Natural killer cell (primary cell): ENCODE data around the gene TUNAR. TPM values are rescaled to one million over a fixed set of nuclear protein-coding genes. Genes with fewer than 3 reads are reported as not detected.

ENCODE experiments used
- ATAC-seq, 3 donors: fragments of 150-1000 bp in 2 of 3; fragments of 200-7000 bp in 1 of 3; cut with Tn5 transposase; 1 replicate in 1 of 3; 2 replicates in 2 of 3; pipeline ENCODE4 v1.10.0; 2021; ENCODE audit warnings: mild to moderate bottlenecking in 2 of 3, moderate library complexity in 2 of 3
- DNase-seq, 2 donors: peaks; one replicate each; pipeline versions ENCODE4 v3.0.0 to v3.0.0-alpha.2; 2013 to 2021; ENCODE audit warnings: mixed read lengths in 1 of 2
- H3K27ac ChIP-seq: one replicate; pipeline ENCODE4 v1.5.1; 2013; ENCODE audit warnings: mild to moderate bottlenecking, low read length
- H3K27me3 ChIP-seq: one replicate; pipeline ENCODE4 v1.6.1; 2013; ENCODE audit warnings: low read length; ENCODE audit not compliant: control insufficient read depth, insufficient read depth
- H3K36me3 ChIP-seq: one replicate; pipeline ENCODE4 v1.6.1; 2013; ENCODE audit warnings: low read length; ENCODE audit not compliant: control insufficient read depth, insufficient read depth
- H3K4me1 ChIP-seq: one replicate; pipeline ENCODE4 v1.6.1; 2013; ENCODE audit warnings: low read length; ENCODE audit not compliant: control insufficient read depth, insufficient read depth
- H3K4me3 ChIP-seq: one replicate; pipeline ENCODE4 v1.5.1; 2013; ENCODE audit warnings: low read length
- H3K9me3 ChIP-seq: one replicate; pipeline ENCODE4 v1.6.1; 2013; ENCODE audit warnings: low read length; ENCODE audit not compliant: control insufficient read depth, insufficient read depth
- H3K27ac Mint-ChIP-seq, 2 donors: one replicate each; pipeline ENCODE4 v1.8.0; 2022; ENCODE audit warnings: mild to moderate bottlenecking in 2 of 2, mixed read lengths in 2 of 2, moderate library complexity in 1 of 2
- H3K27me3 Mint-ChIP-seq, 2 donors: one replicate each; pipeline ENCODE4 v1.8.0; 2022; ENCODE audit warnings: low read depth in 2 of 2, mixed read lengths in 2 of 2
- H3K36me3 Mint-ChIP-seq: one replicate; pipeline ENCODE4 v1.8.0; 2022; ENCODE audit warnings: mixed read lengths
- H3K4me1 Mint-ChIP-seq, 2 donors: one replicate each; pipeline ENCODE4 v1.8.0; 2022; ENCODE audit warnings: mixed read lengths in 2 of 2
- H3K4me3 Mint-ChIP-seq: one replicate; pipeline ENCODE4 v1.8.0; 2022; ENCODE audit warnings: mild to moderate bottlenecking, moderate library complexity, mixed read lengths
- H3K9me3 Mint-ChIP-seq, 2 donors: one replicate each; pipeline ENCODE4 v1.8.0; 2022; ENCODE audit warnings: mixed read lengths in 2 of 2
- CTCF ChIP-seq: fragments of 200-600 bp; IDR thresholded peaks from one replicate; pipeline ENCODE4 v1.8.0; 2022; ENCODE audit warnings: antibody characterized with exemption
- WGBS: methylation state at CpG from one replicate; pipeline ENCODE4 v1.1.7; 2013; ENCODE audit warnings: missing lambda C conversion rate; ENCODE audit not compliant: insufficient coverage; 5-methylcytosine and 5-hydroxymethylcytosine counted together
- intact Hi-C: fragments of 100-400 bp; cut with micrococcal nuclease; formaldehyde crosslinking; loops from one replicate; pipeline ENCODE4 v1.14.2; 2022
- total RNA-seq, 4 donors: library from RNA; stranded (reverse); fragments of 120-200 nt in 1 of 4; gene quantifications; one replicate each; pipeline versions ENCODE4 v1.2.3 to v1.2.4, GENCODE V29; 2013 to 2022

TUNAR gene
- total RNA-seq, 3 donors from 2014 or later (not counting 1 experiment from before 2014, with no cell fraction given): not detected

- no peaks in the 10 kb centered on the region for H3K36me3 Mint-ChIP-seq
Measured at GRCh38 chr14:95840094-95840700, 36.4 kb upstream of the TUNAR start.

GRCh38 chr14:95841668-95842067 lies 35.0 kb upstream of the TUNAR start:
- intact Hi-C loops: no loop called here
- Mint-ChIP-seq H3K36me3 (no peaks in the 10 kb centered on the region), H3K27ac (no peak overlapping the region), H3K9me3 (no peaks in the 10 kb centered on the region), H3K4me3 (no peak overlapping the region), H3K27me3 (no peaks in the 10 kb centered on the region), H3K4me1 (no peaks in the 10 kb centered on the region)
- Histone ChIP-seq H3K27me3 (no peaks in the 10 kb centered on the region), H3K9me3 (no peaks in the 10 kb centered on the region), H3K36me3 (no peaks in the 10 kb centered on the region), H3K4me1 (no peaks in the 10 kb centered on the region), H3K27ac (no peak overlapping the region), H3K4me3 (no peak overlapping the region)
- no peak for TF ChIP-seq CTCF
- ATAC-seq (no peak), DNase-seq (no peak)
- 63% methylated on average over 1 of the region's 1 CpG for WGBS

More at GRCh38 chr14:95840094-95840700, 36.4 kb upstream of the TUNAR start:
- Histone ChIP-seq H3K4me1 (no peaks in the 10 kb centered on the region), H3K27me3 (no peaks in the 10 kb centered on the region), H3K27ac (no peak overlapping the region), H3K9me3 (no peaks in the 10 kb centered on the region), H3K36me3 (no peaks in the 10 kb centered on the region), H3K4me3 (no peak overlapping the region)
- no peaks in the 10 kb centered on the region for H3K9me3 Mint-ChIP-seq
- H3K27me3 Mint-ChIP-seq: no peaks in the 10 kb centered on the region
- WGBS: 84% methylated on average over 7 of the region's 7 CpGs
- no peak overlapping the region for H3K27ac Mint-ChIP-seq
- intact Hi-C loops: no loop called here
- no peak for TF ChIP-seq CTCF
- no peak for DNase-seq
- no peak for ATAC-seq
- no peak overlapping the region for H3K4me3 Mint-ChIP-seq
- H3K4me1 Mint-ChIP-seq: no peaks in the 10 kb centered on the region

- Histone ChIP-seq H3K9me3 (no peaks in the 10 kb centered on the region), H3K36me3 (no peaks in the 10 kb centered on the region), H3K27me3 (no peaks in the 10 kb centered on the region), H3K27ac (no peak overlapping the region), H3K4me3 (no peak overlapping the region), H3K4me1 (no peaks in the 10 kb centered on the region)
- H3K36me3 Mint-ChIP-seq: no peaks in the 10 kb centered on the region
- H3K27ac Mint-ChIP-seq: no peak overlapping the region
- ATAC-seq: no peak
- no peak for TF ChIP-seq CTCF
- no peak overlapping the region for H3K4me3 Mint-ChIP-seq
- intact Hi-C loops: no loop called here
- WGBS: 70% methylated on average over 3 of the region's 3 CpGs
- H3K27me3 Mint-ChIP-seq: peaks cover 7% of the 10 kb centered on the region in 2 donors
- H3K4me1 Mint-ChIP-seq: no peaks in the 10 kb centered on the region
- DNase-seq: no peak
- no peaks in the 10 kb centered on the region for H3K9me3 Mint-ChIP-seq
Measured at GRCh38 chr14:95849761-95850160, 26.9 kb upstream of the TUNAR start.

- Histone ChIP-seq H3K27me3 (no peaks in the 10 kb centered on the region), H3K4me3 (no peak overlapping the region), H3K36me3 (no peaks in the 10 kb centered on the region), H3K4me1 (no peaks in the 10 kb centered on the region), H3K27ac (no peak overlapping the region), H3K9me3 (no peaks in the 10 kb centered on the region)
- no peak for DNase-seq
- intact Hi-C loops: no loop called here
- Mint-ChIP-seq H3K9me3 (no peaks in the 10 kb centered on the region), H3K36me3 (no peaks in the 10 kb centered on the region), H3K4me1 (no peaks in the 10 kb centered on the region), H3K27me3 (peaks cover 7 to 10% of the 10 kb centered on the region in 2 donors), H3K4me3 (no peak overlapping the region), H3K27ac (no peak overlapping the region)
- TF ChIP-seq CTCF: no peak
- WGBS: 90% methylated on average over 4 of the region's 4 CpGs
- no peak for ATAC-seq
Measured at GRCh38 chr14:95850429-95850828, 26.2 kb upstream of the TUNAR start.
